GM23248 (cell line): ENCODE data around the gene PELO.

ENCODE experiments used
- EZH2 ChIP-seq: fragments of 200-600 bp; sonication (generic); IDR thresholded peaks from 2 replicates; pipeline ENCODE4 v1.6.1; 2018; ENCODE audit warnings: antibody characterized with exemption, mild to moderate bottlenecking; ENCODE audit not compliant: insufficient read depth, poor library complexity, severe bottlenecking
- EZH2phosphoT487 ChIP-seq: fragments of 200-600 bp; sonication (generic); IDR thresholded peaks from 2 replicates; pipeline ENCODE4 v1.6.1; 2018; ENCODE audit warnings: antibody characterized with exemption, moderate library complexity, mild to moderate bottlenecking, low read depth; ENCODE audit not compliant: insufficient read depth

DNA sequence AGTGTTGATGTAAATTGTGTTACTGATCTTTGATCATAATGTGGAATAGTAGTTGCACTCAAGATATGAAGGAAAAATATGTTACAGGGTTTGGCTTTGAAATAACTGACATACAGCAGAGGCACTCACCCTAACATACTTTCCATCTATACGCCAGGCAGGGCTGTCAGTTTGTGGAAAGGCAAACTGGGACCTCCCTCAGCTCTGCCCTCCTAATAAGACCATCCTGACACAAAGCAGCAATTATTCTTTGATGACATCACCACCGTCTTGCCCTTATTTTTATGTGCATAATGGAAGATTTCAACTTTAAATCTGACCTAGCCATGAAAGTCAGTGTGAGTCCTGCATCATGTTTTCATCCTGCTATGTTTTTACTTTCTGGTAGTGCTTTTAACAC is 42.9 kb downstream of the PELO start:
- TF ChIP-seq EZH2phosphoT487 (no peak), EZH2 (no peak)
